PC-3 (cell line): ENCODE measurements around the gene TIE1. TPM values are rescaled to one million over a fixed set of nuclear protein-coding genes. Genes with fewer than 3 reads are reported as not detected.

Experiments used
- ATAC-seq: fragments of 200-7000 bp; cut with Tn5 transposase; 2 replicates; pipeline ENCODE4 v1.9.1; 2020; ENCODE audit warnings: mild to moderate bottlenecking, moderate library complexity
- BruUV-seq: library from RNA; stranded (reverse); fragments of 400-500 nt; replicated peaks from 2 replicates; lab custom pipeline; 2021; lab: Mats Ljungman, UMichigan
- CTCF ChIA-PET: fragments of 300-600 bp; sonication (Branson Sonifier 250); formaldehyde crosslinking; loops from one replicate; lab custom pipeline; 2022; ENCODE audit warnings: antibody characterized with exemption; lab: Charles Lee
- POLR2A ChIA-PET: fragments of 300-600 bp; sonication (Branson Sonifier 250); formaldehyde crosslinking; loops from one replicate; lab custom pipeline; 2022; ENCODE audit warnings: antibody characterized with exemption; ENCODE audit not compliant: unreplicated experiment; lab: Charles Lee
- DNase-seq: peaks from one replicate; pipeline ENCODE4 v3.0.0-alpha.2; 2015
- H2AFZ ChIP-seq: fragments of 300-600 bp; sonication (generic); 2 replicates; pipeline ENCODE4 v1.6.0; 2016; ENCODE audit warnings: antibody characterized with exemption, low read length
- H3F3A ChIP-seq: fragments of 300-600 bp; sonication (generic); one replicate; pipeline ENCODE4 v1.6.0; 2017; ENCODE audit warnings: antibody characterized with exemption, low read length, control low read depth, mild to moderate bottlenecking; ENCODE audit not compliant: unreplicated experiment
- H3K27ac ChIP-seq: fragments of 300-600 bp; sonication (generic); 2 replicates; pipeline ENCODE4 v1.5.1; 2016; ENCODE audit warnings: mild to moderate bottlenecking, low read length
- H3K27me3 ChIP-seq: fragments of 300-600 bp; sonication (generic); 2 replicates; pipeline ENCODE4 v1.6.1; 2016; ENCODE audit warnings: low read length, mixed read lengths
- H3K36me3 ChIP-seq: fragments of 300-600 bp; sonication (generic); 2 replicates; pipeline ENCODE4 v1.6.1; 2016; ENCODE audit warnings: low read depth, mixed run types, low read length, mixed read lengths
- H3K4me1 ChIP-seq: fragments of 300-600 bp; sonication (generic); 2 replicates; pipeline ENCODE4 v1.5.1; 2016; ENCODE audit warnings: low read length; ENCODE audit not compliant: insufficient read depth
- H3K4me2 ChIP-seq: fragments of 300-600 bp; sonication (generic); 2 replicates; pipeline ENCODE4 v1.6.0; 2016; ENCODE audit warnings: low read length
- H3K4me3 ChIP-seq: fragments of 300-600 bp; sonication (generic); 2 replicates; pipeline ENCODE4 v1.5.1; 2016; ENCODE audit warnings: mild to moderate bottlenecking, low read length, mixed read lengths
- H3K79me2 ChIP-seq: fragments of 300-600 bp; sonication (generic); 2 replicates; pipeline ENCODE4 v1.6.1; 2017; ENCODE audit warnings: low read length, mixed read lengths
- H3K9ac ChIP-seq: fragments of 300-600 bp; sonication (generic); 2 replicates; pipeline ENCODE4 v1.6.0; 2016; ENCODE audit warnings: mild to moderate bottlenecking, low read length
- H3K9me2 ChIP-seq: fragments of 300-600 bp; sonication (generic); replicated peaks from 2 replicates; pipeline ENCODE4 v1.6.1; 2016; ENCODE audit warnings: mixed run types, low read length, mixed read lengths
- H3K9me3 ChIP-seq: fragments of 300-600 bp; sonication (generic); 2 replicates; pipeline ENCODE4 v1.6.1; 2016; ENCODE audit warnings: low read length, mixed read lengths
- H4K20me1 ChIP-seq: fragments of 300-600 bp; sonication (generic); 2 replicates; pipeline ENCODE4 v1.6.1; 2016; ENCODE audit warnings: low read length, mixed read lengths
- CTCF ChIP-seq: fragments of 300-600 bp; sonication (generic); conservative IDR thresholded peaks from 2 replicates; pipeline ENCODE4 v1.5.1; 2017; ENCODE audit warnings: antibody characterized with exemption, low read depth, mild to moderate bottlenecking, low read length
- EZH2 ChIP-seq: fragments of 300-600 bp; sonication (generic); IDR thresholded peaks from one replicate; pipeline ENCODE4 v1.6.1; 2017; ENCODE audit warnings: antibody characterized with exemption, mild to moderate bottlenecking, low read length; ENCODE audit not compliant: unreplicated experiment
- EZH2phosphoT487 ChIP-seq: fragments of 300-600 bp; sonication (generic); IDR thresholded peaks from 2 replicates; pipeline ENCODE4 v1.6.1; 2018; ENCODE audit warnings: mild to moderate bottlenecking, antibody characterized with exemption, low read length, borderline replicate concordance
- intact Hi-C: fragments of 100-400 bp; cut with micrococcal nuclease; formaldehyde crosslinking; loops from 2 replicates; pipeline ENCODE4 v1.9.0; 2023
- total RNA-seq: library from RNA; depleted of rRNA; stranded (reverse); fragments of >200 nt; gene quantifications from 2 replicates; pipeline ENCODE4 v1.2.3, GENCODE V29; 2014

The TIE1 gene
- total RNA-seq, 1 experiment from 2014 or later = 1.5 TPM

- intact Hi-C loops = no loop called here
- H3K9ac ChIP-seq = no peak overlapping the region
- no peaks in the 10 kb centered on the region for H3K79me2 ChIP-seq
- no peaks in the 10 kb centered on the region for H3K9me2 ChIP-seq
- TF ChIP-seq EZH2phosphoT487 (no peak), CTCF (no peak), EZH2 (no peak)
- no peak for DNase-seq
- H3K27ac ChIP-seq = no peak overlapping the region
- H3K27me3 ChIP-seq = no peaks in the 10 kb centered on the region
- H3K9me3 ChIP-seq = no peaks in the 10 kb centered on the region
- POLR2A ChIA-PET = no interaction called here
- CTCF ChIA-PET = no interaction called here
- peaks cover 23% of the 10 kb centered on the region for H3K4me1 ChIP-seq
- no peaks in the 10 kb centered on the region for H4K20me1 ChIP-seq
- BruUV-seq = no TSS peak
- H2AFZ ChIP-seq = no peak overlapping the region
- H3F3A ChIP-seq = no peaks in the 10 kb centered on the region
- H3K4me2 ChIP-seq = no peak overlapping the region
- no peak for ATAC-seq
- no peak overlapping the region for H3K4me3 ChIP-seq
- H3K36me3 ChIP-seq = no peaks in the 10 kb centered on the region
Observed at GRCh38 chr1:43340559-43340958, 39.8 kb downstream of the TIE1 start.

DNA sequence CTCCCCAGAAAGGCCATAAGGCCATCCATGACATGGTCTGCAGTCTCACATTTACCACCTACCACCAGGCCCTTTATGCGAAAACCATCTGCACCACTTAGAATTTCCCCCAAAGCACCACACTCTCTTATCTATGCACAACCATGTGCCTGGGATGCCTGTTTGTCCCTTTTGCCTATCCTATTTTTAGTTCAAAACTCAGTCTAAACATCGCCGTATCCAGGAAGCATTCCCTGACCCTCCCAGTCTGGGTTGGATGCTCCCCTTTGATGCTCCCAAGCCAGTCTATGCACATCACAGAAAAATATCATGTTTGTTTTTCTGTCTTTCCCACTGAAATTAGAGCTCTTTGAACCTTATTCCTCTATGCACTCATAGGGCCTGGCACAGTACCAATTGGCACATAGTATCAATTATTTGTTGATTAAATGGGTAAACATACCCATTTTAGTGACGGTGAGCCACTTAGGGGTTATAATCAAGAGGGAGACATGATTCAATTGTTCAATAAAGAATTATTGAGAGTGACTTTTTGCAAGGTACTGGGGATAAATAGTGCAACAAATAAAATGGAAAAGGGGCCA is 43.6 kb downstream of the TIE1 start:
- no peak overlapping the region for H2AFZ ChIP-seq
- no peaks in the 10 kb centered on the region for H3F3A ChIP-seq
- H3K9me2 ChIP-seq = no peaks in the 10 kb centered on the region
- no peaks in the 10 kb centered on the region for H4K20me1 ChIP-seq
- ChIA-PET POLR2A (no interaction called here), CTCF (no interaction called here)
- TF ChIP-seq EZH2 = no peak
- no peak for TF ChIP-seq EZH2phosphoT487
- no peak for TF ChIP-seq CTCF
- BruUV-seq = no TSS peak
- no peaks in the 10 kb centered on the region for H3K79me2 ChIP-seq
- H3K4me2 ChIP-seq = peak overlapping the region; percentile 7; the same call in 1 of the 2 replicates
- H3K27ac ChIP-seq = peak overlapping the region; percentile 56
- H3K9ac ChIP-seq = peak overlapping the region; percentile 30; the same call in 1 of the 2 replicates
- ATAC-seq = no peak
- no peak for DNase-seq
- H3K9me3 ChIP-seq = no peaks in the 10 kb centered on the region
- no peaks in the 10 kb centered on the region for H3K36me3 ChIP-seq
- H3K27me3 ChIP-seq = no peaks in the 10 kb centered on the region
- intact Hi-C loops = no loop called here
- H3K4me3 ChIP-seq = no peak overlapping the region
- peaks cover 37% of the 10 kb centered on the region for H3K4me1 ChIP-seq

DNA sequence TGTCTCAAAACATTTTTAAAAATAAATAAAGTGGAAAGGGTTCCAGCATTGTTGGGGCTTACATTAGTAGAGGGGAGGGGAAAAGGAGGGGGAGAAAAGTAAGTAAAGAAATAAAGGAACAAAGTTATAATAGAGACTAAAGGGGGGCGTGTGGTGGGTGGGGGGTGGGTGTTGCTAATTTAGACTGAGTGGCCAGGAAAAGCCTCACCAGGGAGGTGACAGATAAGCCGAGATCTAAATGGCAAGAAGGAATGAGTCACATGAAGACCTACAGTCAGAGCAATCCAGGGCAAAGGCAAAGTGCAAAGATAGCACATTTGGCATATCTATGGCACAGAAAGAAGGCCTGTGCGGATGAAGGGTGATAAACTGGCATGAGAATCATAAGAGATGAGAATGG is 44.3 kb downstream of the TIE1 start:
- Histone ChIP-seq H3F3A (no peaks in the 10 kb centered on the region), H2AFZ (no peak overlapping the region), H3K36me3 (no peaks in the 10 kb centered on the region), H3K9me3 (no peaks in the 10 kb centered on the region), H3K4me3 (no peak overlapping the region), H3K27me3 (no peaks in the 10 kb centered on the region), H3K27ac (0 out of 2 replicates have a peak overlapping the region, but pooled peaks have one; percentile 1), H3K4me1 (peaks cover 43% of the 10 kb centered on the region), H4K20me1 (no peaks in the 10 kb centered on the region), H3K9ac (no peak overlapping the region), H3K79me2 (no peaks in the 10 kb centered on the region), H3K9me2 (no peaks in the 10 kb centered on the region), H3K4me2 (0 out of 2 replicates have a peak overlapping the region, but pooled peaks have one; percentile 13)
- DNase-seq (peak; percentile 32), ATAC-seq (no peak)
- no TSS peak for BruUV-seq
- ChIA-PET CTCF (no interaction called here), POLR2A (no interaction called here)
- intact Hi-C loops = loop anchor here (5.0 kb wide), 1 partner anchor 58 kb away; the partner anchor contains the start of gene C1orf210
- TF ChIP-seq EZH2phosphoT487 (no peak), CTCF (no peak), EZH2 (no peak)
